Mesendoderm (in vitro differentiated cells): ENCODE measurements around the gene TMEM255A. TPM values are rescaled to one million over a fixed set of nuclear protein-coding genes. Genes with fewer than 3 reads are reported as not detected.

ENCODE experiments used
- DNase-seq: peaks from one replicate; pipeline ENCODE4 v3.0.0; 2013
- H2AK5ac ChIP-seq: 2 replicates; pipeline ENCODE4 v1.6.1; 2013; ENCODE audit warnings: low read length, inconsistent platforms
- H2BK120ac ChIP-seq: 2 replicates; pipeline ENCODE4 v1.6.1; 2013; ENCODE audit warnings: low read depth, mild to moderate bottlenecking, low read length, moderate library complexity, mixed read lengths
- H2BK15ac ChIP-seq: replicated peaks from 2 replicates; pipeline ENCODE4 v1.6.1; 2013; ENCODE audit warnings: low read depth, mild to moderate bottlenecking, moderate library complexity
- H2BK5ac ChIP-seq: 2 replicates; pipeline ENCODE4 v1.6.1; 2013; ENCODE audit warnings: low read length, inconsistent platforms
- H3K18ac ChIP-seq: 2 replicates; pipeline ENCODE4 v1.6.1; 2013; ENCODE audit warnings: mild to moderate bottlenecking, low read length, mixed read lengths
- H3K23ac ChIP-seq: one replicate; pipeline ENCODE4 v1.6.1; 2013; ENCODE audit warnings: low read length
- H3K27ac ChIP-seq: 2 replicates; pipeline ENCODE4 v1.5.1; 2013; ENCODE audit warnings: low read depth, mild to moderate bottlenecking, inconsistent platforms, low read length, moderate library complexity
- H3K27me3 ChIP-seq: 2 replicates; pipeline ENCODE4 v1.6.1; 2013; ENCODE audit warnings: low read length, control low read depth, mild to moderate bottlenecking, inconsistent platforms; ENCODE audit not compliant: insufficient read depth, poor library complexity
- H3K36me3 ChIP-seq: 2 replicates; pipeline ENCODE4 v1.6.1; 2013; ENCODE audit warnings: low read length, inconsistent platforms; ENCODE audit not compliant: control insufficient read depth, insufficient read depth
- H3K4ac ChIP-seq: one replicate; pipeline ENCODE4 v1.6.1; 2013; ENCODE audit warnings: low read depth, mild to moderate bottlenecking, low read length, moderate library complexity
- H3K4me1 ChIP-seq: 2 replicates; pipeline ENCODE4 v1.6.1; 2013; ENCODE audit warnings: low read depth, low read length, inconsistent platforms; ENCODE audit not compliant: control insufficient read depth
- H3K4me2 ChIP-seq: 2 replicates; pipeline ENCODE4 v1.6.1; 2013; ENCODE audit warnings: low read length
- H3K4me3 ChIP-seq: 2 replicates; pipeline ENCODE4 v1.5.1; 2013; ENCODE audit warnings: mild to moderate bottlenecking, low read length
- H3K56ac ChIP-seq: one replicate; pipeline ENCODE4 v1.6.1; 2013; ENCODE audit warnings: low read length
- H3K79me1 ChIP-seq: 2 replicates; pipeline ENCODE4 v1.6.1; 2013; ENCODE audit warnings: low read length, inconsistent platforms
- H3K79me2 ChIP-seq: 2 replicates; pipeline ENCODE4 v1.6.1; 2013; ENCODE audit warnings: mild to moderate bottlenecking, low read length; ENCODE audit not compliant: control insufficient read depth, insufficient read depth
- H3K9ac ChIP-seq: 2 replicates; pipeline ENCODE4 v1.6.1; 2013; ENCODE audit warnings: low read length, inconsistent platforms
- H4K5ac ChIP-seq: one replicate; pipeline ENCODE4 v1.6.1; 2013; ENCODE audit warnings: low read length
- H4K8ac ChIP-seq: one replicate; pipeline ENCODE4 v1.6.1; 2013; ENCODE audit warnings: low read depth, mild to moderate bottlenecking, control low read depth, low read length, moderate library complexity
- WGBS: extraction: QIAGEN DNeasy Blood & Tissue Kit; methylation state at CpG from one replicate; pipeline ENCODE4 v1.1.7; 2013; ENCODE audit warnings: low lambda C conversion rate, missing lambda C conversion rate; ENCODE audit not compliant: insufficient coverage; ENCODE audit errors: extremely low coverage; 5-methylcytosine and 5-hydroxymethylcytosine counted together
- polyA plus RNA-seq, 2 experiments: library from polyadenylated mRNA; stranded (reverse); fragments of 200-250 nt; gene quantifications; one replicate each; pipeline ENCODE4 v1.2.3, GENCODE V29; 2013

Gene TMEM255A
- polyA plus RNA-seq (2013, experiment 1 of 2) = 0.94 TPM
- polyA plus RNA-seq (2013, experiment 2 of 2) = 0.91 TPM

DNA sequence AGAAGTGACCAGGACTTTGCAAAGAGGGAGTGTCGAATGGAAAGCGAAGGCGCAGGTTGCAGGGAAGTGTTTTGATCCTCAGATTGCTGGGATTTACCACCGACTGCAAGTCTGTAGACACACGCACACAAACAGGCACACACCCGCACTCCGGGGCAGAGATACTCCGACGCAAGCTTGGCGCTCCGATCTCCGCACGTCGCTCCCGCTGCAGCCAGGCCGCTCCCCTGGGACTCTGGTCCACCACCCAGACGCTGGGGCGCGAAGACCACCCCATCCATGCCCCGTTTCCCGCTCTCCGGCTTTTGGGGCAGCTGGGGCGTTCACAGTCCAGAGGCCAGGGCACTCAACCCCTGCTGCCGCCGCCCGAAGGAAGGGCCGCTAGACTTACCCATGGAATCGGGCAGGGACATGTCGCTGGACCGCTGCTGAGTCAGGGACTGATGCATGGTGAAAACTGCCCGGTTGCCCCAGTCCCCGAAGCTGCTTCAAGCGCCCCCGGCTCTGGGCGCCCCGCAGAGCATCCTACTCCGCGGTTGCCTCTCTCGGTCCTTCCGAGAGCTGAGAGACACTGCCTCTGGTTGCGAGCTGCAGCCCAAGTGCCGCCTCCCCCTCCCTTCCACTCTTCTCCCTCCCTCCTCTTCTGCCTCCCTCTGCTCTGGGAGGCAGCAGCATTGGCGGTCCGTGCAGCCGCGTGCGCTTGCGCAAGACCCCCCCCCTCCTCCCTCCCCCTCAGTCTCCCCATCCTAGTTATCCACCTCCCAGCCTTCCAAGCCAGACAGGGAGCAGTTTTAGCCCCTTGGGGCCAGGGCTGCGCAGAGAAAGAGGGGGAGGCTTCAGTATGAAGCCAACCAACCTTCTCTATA lies at the start of gene TMEM255A:
Gene TMEM255A (minus strand): TSS at position 601 of the 866 bp plus-strand sequence. CDS start 152 bp downstream, at position 449.
- no peaks in the 10 kb centered on the region for H3K4me1 ChIP-seq
- H2AK5ac ChIP-seq = no peak within 1 kb of the TSS
- H3K4ac ChIP-seq = no peak within 1 kb of the TSS
- H2BK5ac ChIP-seq = no peak within 1 kb of the TSS
- H4K8ac ChIP-seq = no peak within 1 kb of the TSS
- H3K56ac ChIP-seq = peak within 1 kb of the TSS; percentile 73
- no peak within 1 kb of the TSS for H2BK15ac ChIP-seq
- H4K5ac ChIP-seq = no peak within 1 kb of the TSS
- no peaks in the 10 kb centered on the region for H3K27me3 ChIP-seq
- H3K18ac ChIP-seq = peak within 1 kb of the TSS; percentile 61
- no peaks in the 10 kb centered on the region for H3K79me1 ChIP-seq
- peak within 1 kb of the TSS; percentile 42 for H3K4me3 ChIP-seq
- no peaks in the 10 kb centered on the region for H3K79me2 ChIP-seq
- H3K4me2 ChIP-seq = peak within 1 kb of the TSS; percentile 75
- no peaks in the 10 kb centered on the region for H3K36me3 ChIP-seq
- peak; percentile 71 for DNase-seq
- WGBS = no CpG with 5 or more reads among the region's 49 CpGs
- no peak within 1 kb of the TSS for H3K27ac ChIP-seq
- no peak within 1 kb of the TSS for H3K23ac ChIP-seq
- no peak within 1 kb of the TSS for H2BK120ac ChIP-seq
- peak within 1 kb of the TSS; percentile 67 for H3K9ac ChIP-seq

- no peaks in the 10 kb centered on the region for H3K79me1 ChIP-seq
- H2BK5ac ChIP-seq = no peak overlapping the region
- DNase-seq = no peak
- H3K4ac ChIP-seq = no peak overlapping the region
- no peak overlapping the region for H3K4me2 ChIP-seq
- H4K5ac ChIP-seq = no peak overlapping the region
- H4K8ac ChIP-seq = no peak overlapping the region
- no peaks in the 10 kb centered on the region for H3K4me1 ChIP-seq
- WGBS = no CpG with 5 or more reads among the region's 7 CpGs
- H2BK15ac ChIP-seq = no peak overlapping the region
- H3K9ac ChIP-seq = no peak overlapping the region
- no peak overlapping the region for H3K4me3 ChIP-seq
- no peak overlapping the region for H3K23ac ChIP-seq
- H3K79me2 ChIP-seq = no peaks in the 10 kb centered on the region
- no peak overlapping the region for H2AK5ac ChIP-seq
- no peaks in the 10 kb centered on the region for H3K27me3 ChIP-seq
- no peaks in the 10 kb centered on the region for H3K36me3 ChIP-seq
- H3K56ac ChIP-seq = no peak overlapping the region
- no peak overlapping the region for H2BK120ac ChIP-seq
- no peak overlapping the region for H3K18ac ChIP-seq
- H3K27ac ChIP-seq = no peak overlapping the region
Measured at GRCh38 chrX:120358737-120359456, 47.6 kb upstream of the TMEM255A start.

DNA sequence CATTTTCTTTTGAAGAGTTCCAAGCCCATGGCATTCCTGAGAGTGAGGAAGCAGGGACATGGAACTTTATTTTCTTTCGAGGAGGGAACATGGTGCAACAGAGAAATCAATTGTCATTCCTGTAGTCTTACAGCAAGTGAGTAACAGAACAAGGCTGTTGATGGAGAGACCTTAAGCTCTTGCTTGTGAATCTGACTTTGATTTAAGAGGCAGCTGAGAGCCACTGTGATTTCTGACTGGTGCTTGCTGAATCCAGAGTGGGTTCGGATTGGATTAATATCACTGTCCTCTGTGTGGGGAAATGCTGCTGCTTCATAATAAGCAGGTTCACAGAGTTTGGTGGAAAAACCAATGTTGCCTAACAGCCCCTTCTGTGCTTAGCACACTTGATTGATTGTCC lies 45.9 kb upstream of the TMEM255A start:
- no peak overlapping the region for H3K4me3 ChIP-seq
- no peak overlapping the region for H2AK5ac ChIP-seq
- H3K9ac ChIP-seq = no peak overlapping the region
- H3K79me2 ChIP-seq = no peaks in the 10 kb centered on the region
- no peak overlapping the region for H3K23ac ChIP-seq
- H3K27ac ChIP-seq = no peak overlapping the region
- H3K4me1 ChIP-seq = no peaks in the 10 kb centered on the region
- no peak overlapping the region for H3K18ac ChIP-seq
- no peaks in the 10 kb centered on the region for H3K79me1 ChIP-seq
- H3K27me3 ChIP-seq = no peaks in the 10 kb centered on the region
- no peak overlapping the region for H2BK15ac ChIP-seq
- no peak overlapping the region for H2BK120ac ChIP-seq
- WGBS = no CpG with 5 or more reads among the region's 2 CpGs
- H3K4me2 ChIP-seq = no peak overlapping the region
- H3K56ac ChIP-seq = no peak overlapping the region
- H4K8ac ChIP-seq = no peak overlapping the region
- H3K4ac ChIP-seq = no peak overlapping the region
- no peak overlapping the region for H2BK5ac ChIP-seq
- no peak for DNase-seq
- H3K36me3 ChIP-seq = no peaks in the 10 kb centered on the region
- no peak overlapping the region for H4K5ac ChIP-seq

DNA sequence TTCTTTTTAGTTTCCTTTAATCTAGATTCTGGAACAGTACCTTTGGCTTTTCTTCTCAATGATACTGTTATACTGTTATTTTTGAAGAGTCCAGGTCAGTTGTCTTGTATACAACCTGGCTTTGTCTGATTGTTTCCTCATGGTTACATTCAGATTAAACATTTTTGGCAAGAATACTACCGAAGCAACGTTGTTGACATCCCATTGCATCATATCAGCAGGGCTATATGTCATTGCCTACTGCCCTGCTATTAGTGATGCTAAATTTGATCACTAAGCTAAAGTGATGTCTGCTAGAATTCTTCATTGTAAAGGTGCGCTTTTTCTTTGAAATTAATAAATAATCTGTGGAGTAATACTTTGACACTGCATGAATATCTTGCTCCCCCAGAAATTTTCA lies 44.8 kb upstream of the TMEM255A start:
- H3K18ac ChIP-seq = no peak overlapping the region
- DNase-seq = no peak
- H2BK15ac ChIP-seq = no peak overlapping the region
- no peak overlapping the region for H3K4me2 ChIP-seq
- H3K56ac ChIP-seq = no peak overlapping the region
- H3K27ac ChIP-seq = no peak overlapping the region
- H3K23ac ChIP-seq = no peak overlapping the region
- H3K4ac ChIP-seq = no peak overlapping the region
- H2AK5ac ChIP-seq = no peak overlapping the region
- no peak overlapping the region for H2BK120ac ChIP-seq
- WGBS = no CpG with 5 or more reads among the region's 3 CpGs
- H3K4me3 ChIP-seq = no peak overlapping the region
- no peak overlapping the region for H3K9ac ChIP-seq
- no peaks in the 10 kb centered on the region for H3K79me1 ChIP-seq
- H4K8ac ChIP-seq = no peak overlapping the region
- H3K27me3 ChIP-seq = no peaks in the 10 kb centered on the region
- H4K5ac ChIP-seq = no peak overlapping the region
- H3K36me3 ChIP-seq = no peaks in the 10 kb centered on the region
- H3K79me2 ChIP-seq = no peaks in the 10 kb centered on the region
- no peak overlapping the region for H2BK5ac ChIP-seq
- no peaks in the 10 kb centered on the region for H3K4me1 ChIP-seq

DNA sequence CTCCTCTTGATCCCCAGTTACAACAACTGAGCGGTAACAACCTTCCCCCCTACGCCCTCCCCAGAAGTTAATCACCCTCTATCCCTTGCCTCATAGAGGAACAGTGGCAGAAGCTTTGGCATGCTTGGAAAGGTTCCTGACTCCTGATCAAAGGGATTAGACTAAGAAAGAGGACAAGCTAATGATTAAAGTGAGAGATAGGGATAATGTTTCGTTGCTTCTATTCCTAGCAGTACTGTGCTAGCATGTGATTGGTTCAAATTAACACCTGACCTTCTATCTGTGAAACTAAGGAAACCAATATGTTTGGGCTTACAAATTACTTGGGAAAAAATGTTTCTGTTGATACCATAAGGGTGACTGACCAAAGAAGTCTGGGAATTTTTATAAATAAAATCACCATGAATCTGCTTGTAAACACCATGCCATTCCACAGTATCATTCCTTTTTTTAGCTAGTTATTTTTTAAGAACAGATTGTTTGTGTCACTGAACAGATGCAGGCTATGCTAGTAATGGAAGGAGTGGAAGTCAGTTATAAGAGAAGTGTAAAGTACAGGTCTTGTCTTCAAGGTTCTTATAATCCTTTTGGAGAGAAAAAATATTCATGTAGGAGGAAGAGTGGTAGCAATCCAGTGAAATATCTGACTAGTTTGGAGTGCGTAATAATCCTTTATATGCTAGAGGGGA lies 39.3 kb upstream of the TMEM255A start:
- H2BK5ac ChIP-seq = no peak overlapping the region
- H3K79me1 ChIP-seq = no peaks in the 10 kb centered on the region
- H4K8ac ChIP-seq = no peak overlapping the region
- H3K9ac ChIP-seq = no peak overlapping the region
- no peak overlapping the region for H3K23ac ChIP-seq
- no peak overlapping the region for H3K4me2 ChIP-seq
- no peak overlapping the region for H2AK5ac ChIP-seq
- no peaks in the 10 kb centered on the region for H3K4me1 ChIP-seq
- H3K18ac ChIP-seq = no peak overlapping the region
- H4K5ac ChIP-seq = no peak overlapping the region
- WGBS = no CpG with 5 or more reads among the region's 4 CpGs
- H3K4ac ChIP-seq = no peak overlapping the region
- no peaks in the 10 kb centered on the region for H3K27me3 ChIP-seq
- no peak for DNase-seq
- H3K36me3 ChIP-seq = no peaks in the 10 kb centered on the region
- H3K56ac ChIP-seq = no peak overlapping the region
- H3K79me2 ChIP-seq = no peaks in the 10 kb centered on the region
- H3K4me3 ChIP-seq = no peak overlapping the region
- H2BK120ac ChIP-seq = no peak overlapping the region
- no peak overlapping the region for H3K27ac ChIP-seq
- H2BK15ac ChIP-seq = no peak overlapping the region
